ENCODE results near the gene DHCR7. TPM values are rescaled to one million over a fixed set of nuclear protein-coding genes. Genes with fewer than 3 reads are reported as not detected.

DHCR7 gene
- polyA plus RNA-seq, 2 of the 4 experiments (the other 2 are of a cell fraction), result 44.2 to 82.2 TPM

GRCh38 chr11:71395263-71395560, 53.0 kb downstream of the DHCR7 start:
- Histone ChIP-seq H3K27ac (no peak overlapping the region), H3K4me1 (no peaks in the 10 kb centered on the region), H3K9me3 (no peaks in the 10 kb centered on the region; the same call in 2 of the 3 replicates), H3K4me2 (no peak overlapping the region), H3K4me3 (no peak overlapping the region)
- 73% methylated on average over 7 of the region's 7 CpGs for WGBS (ENCODE audit: missing lambda C conversion rate)
- no peak for DNase-seq (ENCODE audit: low read depth in 1 of 2, low spot score in 1 of 2)
- ATAC-seq, result no peak; a peak in 1 of 6 replicates
- POLR2A ChIA-PET, result no interaction called here
- no peak for FAIRE-seq
- TF ChIP-seq EHF (CRISPR knock-in tag; IDR thresholded peaks at IDR 0.05) (no peak), ZC3H11A (IDR thresholded peaks at IDR 0.05) (no peak), FOSB (CRISPR knock-in tag; IDR thresholded peaks at IDR 0.05) (no peak), CHD4 (IDR thresholded peaks at IDR 0.05; ENCODE audit: borderline replicate concordance) (no peak), BHLHE40 (IDR thresholded peaks at IDR 0.05; ENCODE audit: low read depth, low read length) (no peak), E2F6 (IDR thresholded peaks at IDR 0.05; ENCODE audit: borderline replicate concordance, low read depth) (no peak), HOXA7 (CRISPR knock-in tag; IDR thresholded peaks at IDR 0.05) (no peak), RNF2 (IDR thresholded peaks at IDR 0.05; ENCODE audit: borderline replicate concordance, low read depth) (no peak), POLR2A (IDR thresholded peaks at IDR 0.05; ENCODE audit: low read length) (no peak), KDM1A (IDR thresholded peaks at IDR 0.05; ENCODE audit: low read depth) (no peak)
- CTCF ChIA-PET, result no interaction called here

- ChIA-PET CTCF (interaction anchor here (0.8 kb wide), 1 partner anchor 444 kb away, joined by 3 read pairs; no protein-coding TSS in a partner anchor), POLR2A (no interaction called here)
- DNase-seq (ENCODE audit: low read depth in 1 of 2, low spot score in 1 of 2), result no peak
- H3K4me2 ChIP-seq, result no peak overlapping the region
- no peak for FAIRE-seq
- no peak overlapping the region for H3K4me3 ChIP-seq
- H3K4me1 ChIP-seq, result no peaks in the 10 kb centered on the region
- H3K9me3 ChIP-seq, result peaks cover 5% of the 10 kb centered on the region; the same call in 2 of the 3 replicates
- ATAC-seq, result no peak
- 40% methylated on average over 2 of the region's 2 CpGs for WGBS (ENCODE audit: missing lambda C conversion rate)
- TF ChIP-seq ZFP36 (IDR thresholded peaks at IDR 0.05; ENCODE audit: borderline replicate concordance, partially characterized antibody) (no peak), SREBF2 (IDR thresholded peaks at IDR 0.05) (no peak), ZSCAN20 (CRISPR knock-in tag; IDR thresholded peaks at IDR 0.05) (no peak), SMC3 (IDR thresholded peaks at IDR 0.05) (no peak), RFX5 (IDR thresholded peaks at IDR 0.05) (no peak), PHF8 (IDR thresholded peaks at IDR 0.05; ENCODE audit: borderline replicate concordance, low read depth) (no peak), EHMT2 (IDR thresholded peaks at IDR 0.05; ENCODE audit: low read depth) (no peak), HOXA7 (CRISPR knock-in tag; IDR thresholded peaks at IDR 0.05) (no peak), E2F6 (IDR thresholded peaks at IDR 0.05; ENCODE audit: borderline replicate concordance, low read depth) (no peak), ZC3H11A (IDR thresholded peaks at IDR 0.05) (no peak), ESRRA (IDR thresholded peaks at IDR 0.05; ENCODE audit: borderline replicate concordance, low read length) (no peak), CTCF (IDR thresholded peaks at IDR 0.05) (no peak), BHLHE40 (IDR thresholded peaks at IDR 0.05; ENCODE audit: low read depth, low read length) (no peak), MAX (IDR thresholded peaks at IDR 0.05) (no peak), NPAS2 (CRISPR knock-in tag; IDR thresholded peaks at IDR 0.05; ENCODE audit: borderline replicate concordance) (no peak), RAD21 (conservative IDR thresholded peaks at IDR 0.05 in 1 of 2, IDR thresholded peaks at IDR 0.05 in 1 of 2) (no peak)
- no peak overlapping the region for H3K27ac ChIP-seq
Measured at GRCh38 chr11:71393283-71393682, 54.9 kb downstream of the DHCR7 start.

DNA sequence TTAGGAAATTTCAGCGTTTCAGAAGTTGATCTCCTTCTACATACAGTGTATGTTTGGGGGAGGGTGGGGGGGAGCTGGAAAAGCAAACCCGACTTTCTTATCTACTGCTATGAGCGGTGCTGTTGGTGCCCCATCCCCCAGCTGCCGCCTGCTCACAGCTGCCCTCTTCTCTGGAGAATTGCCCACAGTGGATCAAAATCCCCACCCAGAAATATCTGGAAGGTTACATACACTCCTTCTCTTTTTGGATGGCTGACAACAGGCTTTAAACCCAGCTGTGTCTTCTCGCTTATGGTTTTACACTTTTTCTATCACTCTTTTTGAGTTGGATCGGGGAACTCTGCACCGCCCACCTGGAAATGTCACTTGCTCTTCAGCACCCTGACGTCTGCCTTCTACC, 56.4 kb downstream of the DHCR7 start:
- ATAC-seq, result no peak
- H3K4me1 ChIP-seq, result no peaks in the 10 kb centered on the region
- no peak for FAIRE-seq
- no peak overlapping the region for H3K4me2 ChIP-seq
- DNase-seq (ENCODE audit: low read depth in 1 of 2, low spot score in 1 of 2), result no peak
- H3K4me3 ChIP-seq, result no peak overlapping the region
- H3K27ac ChIP-seq, result no peak overlapping the region
- POLR2A ChIA-PET, result no interaction called here
- CTCF ChIA-PET, result interaction anchor here (0.6 to 0.8 kb wide), 2 partner anchors 19 to 140 kb away, joined by 3 read pairs; no protein-coding TSS in a partner anchor
- 34% methylated on average over 8 of the region's 8 CpGs for WGBS (ENCODE audit: missing lambda C conversion rate)
- H3K9me3 ChIP-seq, result peaks cover 14% of the 10 kb centered on the region; the same call in 2 of the 3 replicates
- no peak for TF ChIP-seq CBX8 (IDR thresholded peaks at IDR 0.05)
- TF ChIP-seq PBX3 (IDR thresholded peaks at IDR 0.05), result no peak
- no peak for TF ChIP-seq HEYL (CRISPR knock-in tag; IDR thresholded peaks at IDR 0.05)
- TF ChIP-seq NPAS2 (CRISPR knock-in tag; IDR thresholded peaks at IDR 0.05; ENCODE audit: borderline replicate concordance), result no peak
- TF ChIP-seq FOXS1 (CRISPR knock-in tag; IDR thresholded peaks at IDR 0.05), result no peak
- no peak for TF ChIP-seq CHD4 (IDR thresholded peaks at IDR 0.05; ENCODE audit: borderline replicate concordance)
- TF ChIP-seq PHF8 (IDR thresholded peaks at IDR 0.05; ENCODE audit: borderline replicate concordance, low read depth), result no peak
- no peak for TF ChIP-seq ESRRA (IDR thresholded peaks at IDR 0.05; ENCODE audit: borderline replicate concordance, low read length)
- TF ChIP-seq, protein P1, sequence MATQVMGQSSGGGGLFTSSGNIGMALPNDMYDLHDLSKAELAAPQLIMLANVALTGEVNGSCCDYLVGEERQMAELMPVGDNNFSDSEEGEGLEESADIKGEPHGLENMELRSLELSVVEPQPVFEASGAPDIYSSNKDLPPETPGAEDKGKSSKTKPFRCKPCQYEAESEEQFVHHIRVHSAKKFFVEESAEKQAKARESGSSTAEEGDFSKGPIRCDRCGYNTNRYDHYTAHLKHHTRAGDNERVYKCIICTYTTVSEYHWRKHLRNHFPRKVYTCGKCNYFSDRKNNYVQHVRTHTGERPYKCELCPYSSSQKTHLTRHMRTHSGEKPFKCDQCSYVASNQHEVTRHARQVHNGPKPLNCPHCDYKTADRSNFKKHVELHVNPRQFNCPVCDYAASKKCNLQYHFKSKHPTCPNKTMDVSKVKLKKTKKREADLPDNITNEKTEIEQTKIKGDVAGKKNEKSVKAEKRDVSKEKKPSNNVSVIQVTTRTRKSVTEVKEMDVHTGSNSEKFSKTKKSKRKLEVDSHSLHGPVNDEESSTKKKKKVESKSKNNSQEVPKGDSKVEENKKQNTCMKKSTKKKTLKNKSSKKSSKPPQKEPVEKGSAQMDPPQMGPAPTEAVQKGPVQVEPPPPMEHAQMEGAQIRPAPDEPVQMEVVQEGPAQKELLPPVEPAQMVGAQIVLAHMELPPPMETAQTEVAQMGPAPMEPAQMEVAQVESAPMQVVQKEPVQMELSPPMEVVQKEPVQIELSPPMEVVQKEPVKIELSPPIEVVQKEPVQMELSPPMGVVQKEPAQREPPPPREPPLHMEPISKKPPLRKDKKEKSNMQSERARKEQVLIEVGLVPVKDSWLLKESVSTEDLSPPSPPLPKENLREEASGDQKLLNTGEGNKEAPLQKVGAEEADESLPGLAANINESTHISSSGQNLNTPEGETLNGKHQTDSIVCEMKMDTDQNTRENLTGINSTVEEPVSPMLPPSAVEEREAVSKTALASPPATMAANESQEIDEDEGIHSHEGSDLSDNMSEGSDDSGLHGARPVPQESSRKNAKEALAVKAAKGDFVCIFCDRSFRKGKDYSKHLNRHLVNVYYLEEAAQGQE (IDR thresholded peaks at IDR 0.05), result no peak
